Esophagus (tissue), 2 donors: Measurements from ENCODE around the gene IGFL1. TPM values are rescaled to one million over a fixed set of nuclear protein-coding genes. Genes with fewer than 3 reads are reported as not detected.
"Not testable (repeated sequence)": the region's sequence is repeated elsewhere in the genome, so short reads cannot be mapped to it uniquely, and the experiment has no call there.

Experiments used
- H3K27ac ChIP-seq, 2 donors: one replicate each; pipeline ENCODE4 v1.5.1; 2013; ENCODE audit warnings: low read depth in 2 of 2, mild to moderate bottlenecking in 2 of 2, inconsistent platforms in 1 of 2, low read length in 1 of 2, moderate library complexity in 1 of 2
- H3K27me3 ChIP-seq, 2 donors: one replicate each; pipeline ENCODE4 v1.6.1; 2013; ENCODE audit warnings: low read length in 2 of 2, control low read depth in 1 of 2, mild to moderate bottlenecking in 1 of 2; ENCODE audit not compliant: insufficient read depth in 2 of 2, control insufficient read depth in 1 of 2
- H3K36me3 ChIP-seq, 2 donors: one replicate each; pipeline ENCODE4 v1.6.1; 2013; ENCODE audit warnings: low read length in 1 of 2; ENCODE audit not compliant: control insufficient read depth in 2 of 2, insufficient read depth in 2 of 2
- H3K4me1 ChIP-seq, 2 donors: one replicate each; pipeline ENCODE4 v1.6.1; 2013; ENCODE audit warnings: low read length in 1 of 2; ENCODE audit not compliant: control insufficient read depth in 2 of 2, insufficient read depth in 2 of 2
- H3K4me3 ChIP-seq, 2 donors: one replicate each; pipeline ENCODE4 v1.5.1; 2013; ENCODE audit warnings: low read length in 2 of 2, mild to moderate bottlenecking in 2 of 2, low read depth in 1 of 2, moderate library complexity in 1 of 2
- H3K9me3 ChIP-seq, 2 donors: one replicate each; pipeline ENCODE4 v1.6.1; 2013; ENCODE audit warnings: mild to moderate bottlenecking in 2 of 2, low read depth in 1 of 2, low read length in 1 of 2, moderate library complexity in 1 of 2; ENCODE audit not compliant: control insufficient read depth in 2 of 2, insufficient read depth in 1 of 2
- WGBS, 2 donors: extraction: QIAGEN DNeasy Blood & Tissue Kit; methylation state at CpG; one replicate each; pipeline ENCODE4 v1.1.7; 2013; 5-methylcytosine and 5-hydroxymethylcytosine counted together
- polyA plus RNA-seq, 2 donors: library from polyadenylated mRNA; stranded (reverse); fragments of 200-250 nt; gene quantifications; one replicate each; pipeline ENCODE4 v1.2.3, GENCODE V29; 2013
- donor health status: healthy with polysubstance abuse.
- donor health status: Bipolar disorder and iron deficiency.

IGFL1 gene
- polyA plus RNA-seq, 2 donors = 58.7 to 66.5 TPM

DNA sequence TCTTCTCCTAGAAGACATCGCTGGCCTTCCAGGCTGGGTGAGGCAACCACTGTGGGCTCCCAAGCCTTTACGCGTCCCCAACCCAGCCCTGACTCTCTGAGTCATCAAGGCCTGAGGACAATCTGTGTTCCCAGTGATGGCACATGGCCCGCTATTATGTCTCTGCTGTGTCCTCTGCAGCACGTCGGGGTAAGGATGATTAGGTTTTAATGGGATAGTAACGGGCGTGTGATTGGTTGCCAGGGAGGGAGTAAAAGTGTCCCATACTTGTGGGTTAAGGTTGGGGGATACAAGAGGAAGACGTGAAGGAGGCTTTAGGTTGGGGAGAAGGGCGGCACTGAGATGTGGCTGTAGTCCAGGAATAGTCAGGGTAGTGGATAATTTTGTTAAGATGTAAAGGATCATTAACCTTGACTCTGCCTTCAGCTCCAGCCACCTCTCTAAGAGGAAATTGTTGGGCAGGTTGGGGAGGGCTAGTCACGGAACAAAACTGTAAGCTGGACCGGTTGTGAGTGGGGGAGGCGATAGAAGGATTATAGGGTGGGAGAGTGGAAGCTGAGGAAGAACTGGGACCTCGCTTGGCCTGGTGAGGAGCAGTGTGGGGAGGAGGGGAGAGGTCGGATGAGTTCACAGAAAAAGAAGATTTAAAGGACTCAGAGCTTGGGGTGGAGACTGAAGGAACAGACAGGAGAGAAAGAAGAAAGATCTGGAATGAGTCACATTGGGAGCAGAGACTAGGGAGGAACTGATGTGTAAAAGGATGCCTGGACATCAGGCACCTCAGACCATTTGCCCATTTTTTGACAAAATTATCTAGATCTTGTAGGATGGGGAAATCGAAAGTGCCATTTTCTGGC lies 27.9 kb upstream of the IGFL1 start:
- peak overlapping the region; percentile 4 to 6 for H3K4me3 ChIP-seq
- 50 to 60% methylated on average over 16 of the region's 16 CpGs for WGBS, 2 donors
- H3K27ac ChIP-seq = peak overlapping the region; percentile 52 to 91
- no peaks in the 10 kb centered on the region for H3K9me3 ChIP-seq
- peaks cover 0 to 3% of the 10 kb centered on the region in 2 donors for H3K36me3 ChIP-seq
- H3K27me3 ChIP-seq = no peaks in the 10 kb centered on the region
- H3K4me1 ChIP-seq = peaks cover 6 to 28% of the 10 kb centered on the region in 2 donors

DNA sequence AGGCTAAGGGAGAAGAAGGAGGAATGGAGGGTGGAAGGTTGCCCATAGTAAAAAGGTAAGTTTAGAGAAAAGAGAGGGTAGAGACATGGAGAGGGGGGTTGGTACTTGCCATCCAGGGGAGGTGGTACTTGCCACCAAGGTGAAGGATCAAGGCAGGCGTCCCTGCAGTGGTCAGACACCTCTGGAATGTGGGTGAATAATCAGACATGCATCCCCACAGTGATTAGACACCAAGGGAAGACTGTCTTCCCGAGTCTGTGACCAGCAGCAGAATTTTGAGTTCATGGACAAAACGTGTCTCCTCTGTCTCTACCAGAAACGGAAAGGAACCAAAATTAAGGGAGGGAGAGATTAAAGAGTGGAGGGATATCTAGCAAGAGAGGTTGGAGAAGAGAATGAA lies 27.1 kb upstream of the IGFL1 start:
- peak overlapping the region; percentile 66 to 72 for H3K27ac ChIP-seq
- H3K36me3 ChIP-seq = peaks cover 0 to 3% of the 10 kb centered on the region in 2 donors
- no peaks in the 10 kb centered on the region for H3K9me3 ChIP-seq
- no peaks in the 10 kb centered on the region for H3K27me3 ChIP-seq
- peak overlapping the region in 1 of 2 donors; percentile 4 for H3K4me3 ChIP-seq
- peaks cover 5 to 24% of the 10 kb centered on the region in 2 donors for H3K4me1 ChIP-seq
- WGBS, 2 donors = 61 to 66% methylated on average over 4 of the region's 4 CpGs

DNA sequence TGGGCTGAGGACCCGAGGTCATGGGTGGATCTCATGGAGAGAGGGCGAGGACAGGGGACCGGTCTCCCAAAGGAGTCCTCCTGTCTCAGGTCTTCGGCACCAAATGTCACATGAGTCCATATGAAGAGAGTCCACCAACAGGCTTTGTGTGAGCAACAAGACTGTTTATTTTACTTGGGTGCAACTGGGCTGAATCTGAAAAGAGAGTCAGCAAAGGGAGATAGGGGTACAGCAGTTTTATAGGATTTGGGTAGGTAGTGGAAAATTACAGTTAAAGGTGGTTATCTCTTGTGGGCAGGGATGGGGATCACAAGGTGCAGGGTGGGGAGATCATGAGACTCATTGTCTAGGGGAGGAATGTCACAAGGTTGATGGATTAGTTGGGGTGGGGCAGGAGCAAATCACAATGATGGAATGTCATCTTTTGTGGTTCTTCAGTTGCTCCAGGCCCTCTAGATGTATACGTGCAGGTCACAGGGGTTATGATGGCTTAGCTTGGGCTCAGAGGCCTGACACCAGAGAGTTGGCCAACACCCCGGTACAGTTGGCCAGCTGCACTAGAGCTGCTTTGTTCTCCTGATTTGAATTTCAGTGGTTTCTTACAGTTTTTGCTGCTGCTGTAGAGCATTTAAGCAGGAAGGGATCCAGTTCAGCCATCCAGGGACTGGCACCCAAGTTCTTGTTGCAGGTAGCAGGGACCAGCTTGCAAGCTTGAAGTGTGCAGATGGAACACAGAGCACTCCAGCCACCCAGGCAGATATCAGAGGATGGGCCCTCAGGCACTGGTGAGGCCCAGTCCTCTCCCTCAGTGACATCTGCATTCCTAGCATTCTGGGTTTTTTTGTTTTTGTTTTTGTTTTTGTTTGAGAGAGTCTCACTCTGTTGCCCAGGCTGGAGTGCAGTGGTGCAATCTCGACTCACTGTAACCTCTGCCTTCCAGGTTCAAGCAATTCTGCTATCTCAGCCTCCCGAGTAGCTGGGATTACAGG lies 26.4 kb upstream of the IGFL1 start:
- H3K27me3 ChIP-seq = no peaks in the 10 kb centered on the region
- no peaks in the 10 kb centered on the region for H3K9me3 ChIP-seq
- peaks cover 5 to 24% of the 10 kb centered on the region in 2 donors for H3K4me1 ChIP-seq
- H3K36me3 ChIP-seq = peaks cover 0 to 3% of the 10 kb centered on the region in 2 donors
- WGBS, 2 donors = 71 to 77% methylated on average over 8 of the region's 8 CpGs
- peak overlapping the region; percentile 65 to 66 for H3K27ac ChIP-seq
- no peak overlapping the region for H3K4me3 ChIP-seq

DNA sequence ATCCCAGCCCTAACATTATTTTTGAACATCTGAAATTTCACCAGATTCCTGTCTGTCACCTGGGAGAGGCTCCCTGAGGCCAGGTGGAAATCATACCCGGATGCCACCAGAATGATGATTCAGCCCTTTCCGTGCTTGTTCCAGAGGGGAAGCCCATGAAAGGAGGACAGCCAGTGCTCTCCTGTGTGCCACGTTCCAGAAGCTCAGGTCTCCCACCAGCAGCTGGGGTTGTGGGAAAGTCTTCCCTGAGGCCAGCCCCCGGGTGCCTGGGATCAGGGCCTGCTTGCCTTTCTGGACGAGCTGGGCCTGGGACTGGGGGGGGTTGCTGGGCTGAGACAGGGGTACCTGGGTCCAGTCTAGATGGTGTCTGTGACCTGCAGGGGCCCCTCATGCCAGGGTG lies 25.5 kb upstream of the IGFL1 start:
- Histone ChIP-seq H3K9me3 (no peaks in the 10 kb centered on the region), H3K4me1 (peaks cover 5 to 25% of the 10 kb centered on the region in 2 donors), H3K27me3 (no peaks in the 10 kb centered on the region), H3K4me3 (no peak overlapping the region), H3K36me3 (peaks cover 0 to 3% of the 10 kb centered on the region in 2 donors), H3K27ac (peak overlapping the region in 1 of 2 donors; percentile 25)
- 66 to 74% methylated on average over 5 of the region's 5 CpGs for WGBS, 2 donors

DNA sequence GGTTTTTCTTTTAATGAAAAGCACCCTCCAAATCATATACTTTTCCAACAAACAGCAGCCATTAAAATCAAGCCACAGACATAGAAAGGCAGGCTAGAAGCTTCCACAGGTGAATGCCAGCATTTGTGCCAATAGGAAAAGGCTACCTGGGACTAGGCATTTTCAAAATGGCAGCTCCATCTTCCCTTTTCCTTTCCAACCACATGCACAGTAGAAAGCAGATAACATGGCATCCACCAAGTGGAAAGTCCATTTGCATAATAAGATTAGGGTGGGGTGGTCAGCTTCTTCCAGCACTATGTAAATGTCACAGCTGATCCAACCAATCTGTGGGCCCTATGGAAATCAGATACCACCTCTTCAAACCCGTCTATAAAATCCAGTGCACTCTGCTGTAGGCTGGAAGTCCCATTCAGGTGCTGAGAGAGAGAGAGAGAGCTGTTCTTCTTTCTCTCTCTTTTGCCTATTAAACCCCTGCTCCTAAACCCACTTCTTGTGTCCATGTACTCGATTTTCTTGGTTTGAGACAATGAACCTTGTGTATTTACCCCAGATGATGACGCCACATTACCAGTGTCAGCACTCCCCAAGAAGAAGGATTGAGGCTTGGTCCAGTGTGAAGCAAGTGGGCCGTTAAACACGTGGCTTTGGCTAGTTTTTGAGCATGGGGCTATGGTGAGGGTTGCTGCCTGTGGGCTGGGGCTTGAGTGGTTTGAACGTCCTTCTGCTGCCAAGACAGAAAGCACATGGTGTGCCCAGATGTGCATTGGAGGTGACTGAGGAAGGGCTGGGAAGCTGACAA lies 24.2 kb upstream of the IGFL1 start:
- peak overlapping the region; percentile 38 to 86 for H3K27ac ChIP-seq
- WGBS, 2 donors = 61 to 65% methylated on average over 6 of the region's 6 CpGs
- H3K36me3 ChIP-seq = peaks cover 0 to 3% of the 10 kb centered on the region in 2 donors
- H3K9me3 ChIP-seq = no peaks in the 10 kb centered on the region
- H3K4me3 ChIP-seq = no peak overlapping the region
- H3K4me1 ChIP-seq = peaks cover 5 to 22% of the 10 kb centered on the region in 2 donors
- H3K27me3 ChIP-seq = no peaks in the 10 kb centered on the region

DNA sequence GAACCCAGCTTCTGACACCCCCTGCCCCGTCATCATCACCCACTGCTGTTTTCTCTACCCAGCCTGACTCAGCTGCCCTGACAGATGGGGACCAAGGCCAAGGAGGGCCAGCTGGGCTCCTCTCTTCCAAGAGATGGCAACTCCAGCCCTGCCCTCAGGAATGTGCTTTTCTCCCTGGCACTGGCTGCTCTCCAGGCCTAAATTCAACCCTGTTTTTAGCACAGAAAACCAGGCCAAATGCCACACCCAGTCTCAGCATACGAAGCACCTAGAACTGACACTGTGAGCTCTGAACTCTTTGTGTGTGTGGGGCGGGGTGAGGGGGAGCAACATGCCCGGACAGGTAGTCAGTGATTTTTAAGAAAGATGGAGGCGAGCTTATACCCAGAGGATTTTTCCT lies 23.4 kb upstream of the IGFL1 start:
- Histone ChIP-seq H3K4me1 (peaks cover 5 to 26% of the 10 kb centered on the region in 2 donors), H3K9me3 (no peaks in the 10 kb centered on the region), H3K4me3 (no peak overlapping the region), H3K27ac (peak overlapping the region; percentile 73 to 86), H3K27me3 (no peaks in the 10 kb centered on the region), H3K36me3 (peaks cover 0 to 3% of the 10 kb centered on the region in 2 donors)
- 46 to 53% methylated on average over 5 of the region's 5 CpGs for WGBS, 2 donors

DNA sequence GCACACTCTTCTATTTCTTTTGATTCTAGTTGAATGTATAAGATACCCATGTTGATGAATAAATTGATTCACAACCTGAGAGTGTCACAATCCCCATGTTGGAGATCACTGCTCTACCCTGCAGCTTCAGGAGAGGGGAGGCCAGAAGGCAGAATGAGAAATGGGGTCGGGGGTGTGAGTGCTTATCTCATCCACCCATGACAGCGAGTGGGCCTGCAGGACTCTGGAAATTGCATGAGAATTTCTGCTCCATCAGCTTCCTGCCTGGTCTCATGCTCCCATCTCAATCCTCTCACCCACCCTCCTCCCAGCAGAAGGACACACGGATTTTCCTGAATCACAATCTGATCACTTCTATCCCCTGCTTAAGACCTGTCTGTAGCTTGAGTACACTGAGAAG lies 22.9 kb upstream of the IGFL1 start:
- Histone ChIP-seq H3K4me3 (no peak overlapping the region), H3K27ac (peak overlapping the region; percentile 73 to 80), H3K36me3 (peaks cover 0 to 3% of the 10 kb centered on the region in 2 donors), H3K9me3 (no peaks in the 10 kb centered on the region), H3K4me1 (peaks cover 5 to 26% of the 10 kb centered on the region in 2 donors), H3K27me3 (no peaks in the 10 kb centered on the region)
- 63% methylated on average over 3 of the region's 3 CpGs for WGBS, 2 donors

DNA sequence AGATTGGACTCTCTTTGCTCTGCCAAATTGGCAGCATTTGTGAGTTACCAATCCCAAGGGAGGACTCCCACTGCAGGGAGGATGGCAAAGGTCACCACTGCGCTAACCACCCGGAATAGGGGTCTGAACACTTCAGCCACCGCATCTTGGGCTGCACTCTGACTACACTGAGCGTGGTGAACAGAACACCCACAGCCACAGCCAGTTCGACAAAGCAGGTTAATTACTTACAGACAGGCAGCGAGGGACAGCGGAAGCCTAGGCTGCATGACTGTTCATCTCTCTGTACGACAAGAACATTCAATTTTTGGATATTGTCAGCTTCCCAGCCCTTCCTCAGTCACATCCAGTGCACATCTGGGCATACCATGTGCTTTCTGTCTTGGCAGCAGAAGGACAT lies 21.7 kb upstream of the IGFL1 start:
- H3K27ac ChIP-seq = peak overlapping the region in 1 of 2 donors; percentile 47
- peaks cover 5 to 29% of the 10 kb centered on the region in 2 donors for H3K4me1 ChIP-seq
- not testable (repeated sequence) for H3K9me3 ChIP-seq, H3K4me3 ChIP-seq, H3K27me3 ChIP-seq, H3K36me3 ChIP-seq
- WGBS, 2 donors = 88% methylated on average over 5 to 6 of the region's 8 CpGs

DNA sequence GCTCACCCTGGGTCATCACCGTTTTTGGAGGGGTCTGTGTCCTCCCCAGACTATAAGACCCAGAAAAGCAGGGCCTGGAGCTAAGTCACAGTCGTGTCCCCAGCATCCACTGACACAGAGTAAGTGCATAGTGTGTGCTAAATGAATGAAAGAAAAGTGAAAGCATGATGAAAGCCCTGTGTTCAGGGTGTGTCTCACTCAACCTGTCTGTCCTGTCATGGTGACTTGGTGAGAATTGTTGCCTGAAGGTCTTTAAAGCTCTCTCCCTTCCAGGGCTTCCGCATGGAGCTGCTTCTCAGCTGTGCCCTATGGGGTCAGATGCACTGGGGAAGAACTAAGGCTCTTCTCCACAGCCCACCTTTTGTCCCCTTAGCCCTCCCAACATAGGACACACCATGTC lies 20.5 kb upstream of the IGFL1 start:
- 37% methylated on average over 3 of the region's 3 CpGs for WGBS, 2 donors
- Histone ChIP-seq H3K27ac (peak overlapping the region; percentile 71 to 94), H3K9me3 (no peaks in the 10 kb centered on the region), H3K4me1 (peaks cover 5 to 25% of the 10 kb centered on the region in 2 donors), H3K4me3 (no peak overlapping the region), H3K36me3 (peaks cover 0 to 3% of the 10 kb centered on the region in 2 donors), H3K27me3 (no peaks in the 10 kb centered on the region)
